SW 1271 (cell line): ENCODE data around the gene REXO1.

ENCODE experiments used
- DNase-seq, 2 experiments: peaks; one replicate each; lab custom pipeline; 2025; lab: John Stamatoyannopoulos, UW

REXO1 gene

GRCh38 chr19:1849886-1850398 lies 1.7 kb upstream of the REXO1 start:
- DNase-seq = no peak

- DNase-seq = no peak
Measured at GRCh38 chr19:1849132-1849474, 820 bp upstream of the REXO1 start.

- peak in 1 of 2 experiments; percentile 26 for DNase-seq
Measured at GRCh38 chr19:1847684-1848398, 442 bp downstream of the REXO1 start.

GRCh38 chr19:1847348-1847683 lies 967 bp downstream of the REXO1 start:
- no peak for DNase-seq

GRCh38 chr19:1846517-1847204 lies 1.6 kb downstream of the REXO1 start:
- no peak for DNase-seq

- no peak for DNase-seq
Measured at GRCh38 chr19:1845642-1846041, 2.6 kb downstream of the REXO1 start.

- no peak for DNase-seq
Measured at GRCh38 chr19:1845125-1845515, 3.2 kb downstream of the REXO1 start.

GRCh38 chr19:1844513-1845124 lies 3.7 kb downstream of the REXO1 start:
- DNase-seq = no peak

GRCh38 chr19:1843646-1844394 lies 4.5 kb downstream of the REXO1 start:
- no peak for DNase-seq

- DNase-seq = no peak
Measured at GRCh38 chr19:1843116-1843515, 5.2 kb downstream of the REXO1 start.

GRCh38 chr19:1841209-1841924 lies 6.9 kb downstream of the REXO1 start:
- no peak for DNase-seq

- DNase-seq = no peak
Measured at GRCh38 chr19:1840541-1841115, 7.7 kb downstream of the REXO1 start.

- DNase-seq = no peak
Measured at GRCh38 chr19:1839658-1840540, 8.4 kb downstream of the REXO1 start.

GRCh38 chr19:1837625-1838105 lies 10.6 kb downstream of the REXO1 start:
- no peak for DNase-seq

- no peak for DNase-seq
Measured at GRCh38 chr19:1837222-1837565, 11.1 kb downstream of the REXO1 start.

GRCh38 chr19:1836458-1837221 lies 11.6 kb downstream of the REXO1 start:
- DNase-seq = no peak

GRCh38 chr19:1833540-1833939 lies 14.7 kb downstream of the REXO1 start:
- no peak for DNase-seq

- DNase-seq = no peak
Measured at GRCh38 chr19:1832046-1832663, 16.1 kb downstream of the REXO1 start.

GRCh38 chr19:1830978-1831377 lies 17.3 kb downstream of the REXO1 start:
- DNase-seq = no peak
